Measurements from ENCODE around the gene EXOSC7. TPM values are rescaled to one million over a fixed set of nuclear protein-coding genes. Genes with fewer than 3 reads are reported as not detected.

Gene EXOSC7
- total RNA-seq, 6 experiments from 2014 or later, result 41.0 to 54.1 (median 47.9) TPM

GRCh38 chr3:44962621-44963393 is 13.2 kb upstream of the EXOSC7 start:
- no peaks in the 10 kb centered on the region for H3K27me3 Mint-ChIP-seq (ENCODE audit: insufficient read depth)
- peaks cover 4% of the 10 kb centered on the region; the same call in 1 of the 2 replicates for H3K36me3 Mint-ChIP-seq (ENCODE audit: low read depth)
- peak overlapping the region; percentile 19; the same call in 1 of the 2 replicates for H3K27ac Mint-ChIP-seq
- TF ChIP-seq CTCF (IDR thresholded peaks at IDR 0.05), result no peak
- no peaks in the 10 kb centered on the region for H3K9me3 Mint-ChIP-seq
- H3K4me1 Mint-ChIP-seq (ENCODE audit: low read depth), result peaks cover 38% of the 10 kb centered on the region
- no peak overlapping the region for H3K4me3 Mint-ChIP-seq
- DNase-seq, result peak; percentile 47

- no peaks in the 10 kb centered on the region for H3K27me3 Mint-ChIP-seq (ENCODE audit: insufficient read depth)
- H3K4me3 Mint-ChIP-seq, result no peak overlapping the region
- H3K4me1 Mint-ChIP-seq (ENCODE audit: low read depth), result peaks cover 38% of the 10 kb centered on the region
- H3K27ac Mint-ChIP-seq, result peak overlapping the region; percentile 15; the same call in 1 of the 2 replicates
- no peaks in the 10 kb centered on the region for H3K9me3 Mint-ChIP-seq
- TF ChIP-seq CTCF (IDR thresholded peaks at IDR 0.05), result no peak
- DNase-seq, result no peak
- no peaks in the 10 kb centered on the region for H3K36me3 Mint-ChIP-seq (ENCODE audit: low read depth)
These were observed 12.3 kb upstream of the EXOSC7 start for GRCh38 chr3:44963571-44964325.

GRCh38 chr3:44965165-44965564 is 10.9 kb upstream of the EXOSC7 start:
- H3K4me1 Mint-ChIP-seq (ENCODE audit: low read depth), result peaks cover 38% of the 10 kb centered on the region
- no peak for TF ChIP-seq CTCF (IDR thresholded peaks at IDR 0.05)
- H3K36me3 Mint-ChIP-seq (ENCODE audit: low read depth), result no peaks in the 10 kb centered on the region
- no peak for DNase-seq
- no peaks in the 10 kb centered on the region for H3K27me3 Mint-ChIP-seq (ENCODE audit: insufficient read depth)
- no peak overlapping the region for H3K4me3 Mint-ChIP-seq
- no peak overlapping the region for H3K27ac Mint-ChIP-seq
- no peaks in the 10 kb centered on the region for H3K9me3 Mint-ChIP-seq

- peaks cover 38% of the 10 kb centered on the region for H3K4me1 Mint-ChIP-seq (ENCODE audit: low read depth)
These were observed 9.2 kb upstream of the EXOSC7 start for GRCh38 chr3:44966795-44967278.

GRCh38 chr3:44968447-44968858 is 7.6 kb upstream of the EXOSC7 start:
- Mint-ChIP-seq H3K4me1 (ENCODE audit: low read depth) (peaks cover 28% of the 10 kb centered on the region), H3K27me3 (ENCODE audit: insufficient read depth) (no peaks in the 10 kb centered on the region; the same call in 1 of the 2 replicates), H3K4me3 (no peak overlapping the region), H3K36me3 (ENCODE audit: low read depth) (no peaks in the 10 kb centered on the region), H3K27ac (no peak overlapping the region), H3K9me3 (no peaks in the 10 kb centered on the region)
- DNase-seq, result no peak
- TF ChIP-seq CTCF (IDR thresholded peaks at IDR 0.05), result no peak

More at GRCh38 chr3:44966795-44967278, 9.2 kb upstream of the EXOSC7 start:
- Mint-ChIP-seq H3K27ac (no peak overlapping the region), H3K9me3 (no peaks in the 10 kb centered on the region), H3K36me3 (ENCODE audit: low read depth) (no peaks in the 10 kb centered on the region), H3K4me3 (no peak overlapping the region), H3K27me3 (ENCODE audit: insufficient read depth) (no peaks in the 10 kb centered on the region)
- TF ChIP-seq CTCF (IDR thresholded peaks at IDR 0.05), result no peak
- DNase-seq, result no peak
